Tibial nerve (tissue), 4 donors: Measurements from ENCODE around the gene OAS1.

Experiments
- CTCF ChIP-seq, 5 experiments: fragments of 200-600 bp in 3 of 5; fragments of 450-650 bp in 2 of 5; sonication (generic) in 3 of 5; IDR thresholded peaks; one replicate each; pipeline ENCODE4 v1.5.1; 2016 to 2019; ENCODE audit warnings: antibody characterized with exemption in 5 of 5, mild to moderate bottlenecking in 3 of 5, moderate library complexity in 2 of 5
- EP300 ChIP-seq, 2 donors: sonication (generic); formaldehyde crosslinking; IDR thresholded peaks; one replicate each; pipeline ENCODE4 v1.6.1; 2017; ENCODE audit warnings: antibody characterized with exemption in 2 of 2, mild to moderate bottlenecking in 1 of 2
- POLR2A ChIP-seq, 2 donors: fragments of 450-650 bp; IDR thresholded peaks; one replicate each; pipeline ENCODE4 v1.6.1; 2017; ENCODE audit warnings: antibody characterized with exemption in 2 of 2, mild to moderate bottlenecking in 2 of 2, moderate library complexity in 2 of 2

GRCh38 chr12:112947761-112948160, 41.0 kb downstream of the OAS1 start:
- no peak for TF ChIP-seq CTCF (IDR thresholded peaks at IDR 0.05)
- TF ChIP-seq POLR2A (IDR thresholded peaks at IDR 0.05): no peak
- no peak for TF ChIP-seq EP300 (IDR thresholded peaks at IDR 0.05)
